Measurements from ENCODE around the gene MBD5. TPM values are rescaled to one million over a fixed set of nuclear protein-coding genes. Genes with fewer than 3 reads are reported as not detected.

MBD5 gene
- total RNA-seq, 2 donors from 2014 or later: 38.2 to 44.7 TPM

DNA sequence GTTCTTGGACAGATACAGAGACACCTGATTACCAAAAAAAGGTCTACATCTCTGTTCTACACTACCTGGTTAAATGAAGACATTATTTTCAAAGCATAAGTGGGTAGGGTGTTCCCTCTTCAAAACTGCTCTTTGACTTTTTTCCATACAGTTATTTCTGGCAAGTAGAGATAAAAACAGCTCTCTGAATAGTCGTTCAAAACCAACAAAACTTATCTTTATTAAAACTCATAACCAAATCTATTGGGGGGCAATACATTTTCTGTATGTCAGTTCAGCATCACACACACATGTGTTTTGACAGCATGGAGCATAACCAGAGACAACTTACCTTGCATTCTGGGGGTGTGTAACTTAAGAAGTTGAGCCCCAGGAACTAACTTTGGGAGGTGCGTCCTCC, 474.7 kb downstream of the MBD5 start:
- WGBS: 78% methylated on average over 2 of the region's 2 CpGs

DNA sequence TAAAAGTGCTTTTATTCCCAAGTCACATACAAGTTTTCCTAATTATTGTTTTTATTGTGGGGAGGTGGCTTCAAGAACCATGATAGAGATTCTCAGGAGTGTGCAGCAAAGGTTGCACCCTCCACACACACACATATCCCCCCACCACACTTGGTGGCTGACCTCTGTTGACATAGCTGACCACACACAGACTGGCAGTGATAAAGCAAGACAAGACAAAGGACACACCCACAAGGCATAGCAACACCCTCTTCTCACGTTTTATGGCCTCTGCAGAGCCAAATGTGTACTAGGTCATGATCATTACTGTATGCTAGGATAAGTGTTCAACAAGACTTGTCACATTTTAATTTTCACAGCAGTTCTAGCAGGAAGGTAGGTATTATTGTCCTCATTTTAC, 480.7 kb downstream of the MBD5 start:
- WGBS: 32% methylated on average over 1 of the region's 1 CpG
- Histone ChIP-seq H3K36me3 (no peaks in the 10 kb centered on the region), H3K27me3 (replicated peaks; ENCODE audit: insufficient read depth) (no peaks in the 10 kb centered on the region), H3K4me3 (no peak overlapping the region), H3K27ac (no peak overlapping the region), H3K4me1 (replicated peaks) (no peaks in the 10 kb centered on the region), H3K9me3 (no peaks in the 10 kb centered on the region)
- TF ChIP-seq, protein P1, sequence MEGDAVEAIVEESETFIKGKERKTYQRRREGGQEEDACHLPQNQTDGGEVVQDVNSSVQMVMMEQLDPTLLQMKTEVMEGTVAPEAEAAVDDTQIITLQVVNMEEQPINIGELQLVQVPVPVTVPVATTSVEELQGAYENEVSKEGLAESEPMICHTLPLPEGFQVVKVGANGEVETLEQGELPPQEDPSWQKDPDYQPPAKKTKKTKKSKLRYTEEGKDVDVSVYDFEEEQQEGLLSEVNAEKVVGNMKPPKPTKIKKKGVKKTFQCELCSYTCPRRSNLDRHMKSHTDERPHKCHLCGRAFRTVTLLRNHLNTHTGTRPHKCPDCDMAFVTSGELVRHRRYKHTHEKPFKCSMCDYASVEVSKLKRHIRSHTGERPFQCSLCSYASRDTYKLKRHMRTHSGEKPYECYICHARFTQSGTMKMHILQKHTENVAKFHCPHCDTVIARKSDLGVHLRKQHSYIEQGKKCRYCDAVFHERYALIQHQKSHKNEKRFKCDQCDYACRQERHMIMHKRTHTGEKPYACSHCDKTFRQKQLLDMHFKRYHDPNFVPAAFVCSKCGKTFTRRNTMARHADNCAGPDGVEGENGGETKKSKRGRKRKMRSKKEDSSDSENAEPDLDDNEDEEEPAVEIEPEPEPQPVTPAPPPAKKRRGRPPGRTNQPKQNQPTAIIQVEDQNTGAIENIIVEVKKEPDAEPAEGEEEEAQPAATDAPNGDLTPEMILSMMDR (IDR thresholded peaks at IDR 0.05): no peak
- TF ChIP-seq POLR2A (IDR thresholded peaks at IDR 0.05) (no peak), POLR2AphosphoS5 (IDR thresholded peaks at IDR 0.05) (no peak)
- DNase-seq (ENCODE audit: low spot score): no peak
- intact Hi-C loops (cut with DNase I): loop anchor here (10.0 kb wide), 1 partner anchor 287 kb away; no protein-coding TSS in a partner anchor

More for the DNA sequence above, 474.7 kb downstream of the MBD5 start:
- Histone ChIP-seq H3K27me3 (replicated peaks; ENCODE audit: insufficient read depth) (no peaks in the 10 kb centered on the region), H3K4me1 (replicated peaks) (no peaks in the 10 kb centered on the region), H3K36me3 (no peaks in the 10 kb centered on the region), H3K27ac (no peak overlapping the region), H3K9me3 (no peaks in the 10 kb centered on the region), H3K4me3 (no peak overlapping the region)
- intact Hi-C loops (cut with DNase I): no loop called here
- TF ChIP-seq POLR2A (IDR thresholded peaks at IDR 0.05) (no peak), POLR2AphosphoS5 (IDR thresholded peaks at IDR 0.05) (no peak)
- TF ChIP-seq, protein P1 (IDR thresholded peaks at IDR 0.05): no peak
- no peak for DNase-seq (ENCODE audit: low spot score)

- no peaks in the 10 kb centered on the region for H3K36me3 ChIP-seq
- DNase-seq (ENCODE audit: low spot score): no peak
- no peaks in the 10 kb centered on the region for H3K27me3 ChIP-seq (replicated peaks; ENCODE audit: insufficient read depth)
- TF ChIP-seq, protein P1 (IDR thresholded peaks at IDR 0.05): no peak
- TF ChIP-seq POLR2A (IDR thresholded peaks at IDR 0.05) (no peak), POLR2AphosphoS5 (IDR thresholded peaks at IDR 0.05) (no peak)
- H3K27ac ChIP-seq: no peak overlapping the region
- 98% methylated on average over 2 of the region's 2 CpGs for WGBS
- no peak overlapping the region for H3K4me3 ChIP-seq
- intact Hi-C loops (cut with DNase I): loop anchor here (10.0 kb wide), 1 partner anchor 289 kb away; no protein-coding TSS in a partner anchor
- no peaks in the 10 kb centered on the region for H3K9me3 ChIP-seq
- H3K4me1 ChIP-seq (replicated peaks): no peaks in the 10 kb centered on the region
Observed at GRCh38 chr2:148503516-148503915, 482.6 kb downstream of the MBD5 start.

DNA sequence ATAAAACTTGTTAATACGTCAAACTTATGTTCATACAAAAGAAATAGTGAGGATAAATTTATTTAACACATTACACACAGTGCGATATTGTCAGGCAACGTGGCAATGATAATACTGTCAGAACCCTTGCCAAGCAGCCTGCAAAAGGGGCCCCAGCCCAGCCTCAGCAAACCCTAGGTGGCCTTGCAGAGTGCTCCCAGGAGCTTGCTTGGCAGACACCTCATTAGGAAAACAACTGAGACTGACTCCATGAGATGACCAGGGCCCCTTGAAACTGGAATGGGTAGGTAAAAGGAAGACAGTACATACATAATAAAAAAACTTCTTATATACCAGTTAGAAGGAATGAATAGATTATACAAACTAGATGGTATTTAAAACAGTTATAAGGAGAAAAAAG, 487.1 kb downstream of the MBD5 start:
- 58% methylated on average over 3 of the region's 3 CpGs for WGBS
- no peaks in the 10 kb centered on the region for H3K36me3 ChIP-seq
- no peak overlapping the region for H3K27ac ChIP-seq
- DNase-seq (ENCODE audit: low spot score): no peak
- H3K9me3 ChIP-seq: no peaks in the 10 kb centered on the region
- no peaks in the 10 kb centered on the region for H3K27me3 ChIP-seq (replicated peaks; ENCODE audit: insufficient read depth)
- H3K4me3 ChIP-seq: no peak overlapping the region
- TF ChIP-seq POLR2AphosphoS5 (IDR thresholded peaks at IDR 0.05): no peak
- TF ChIP-seq POLR2A (IDR thresholded peaks at IDR 0.05): no peak
- H3K4me1 ChIP-seq (replicated peaks): no peaks in the 10 kb centered on the region
- intact Hi-C loops (cut with DNase I): loop anchor here (10.0 kb wide), 1 partner anchor 293 kb away; no protein-coding TSS in a partner anchor

- 69% methylated on average over 3 of the region's 3 CpGs for WGBS
- Histone ChIP-seq H3K27ac (no peak overlapping the region), H3K4me1 (replicated peaks) (no peaks in the 10 kb centered on the region), H3K27me3 (replicated peaks; ENCODE audit: insufficient read depth) (no peaks in the 10 kb centered on the region), H3K9me3 (no peaks in the 10 kb centered on the region), H3K4me3 (no peak overlapping the region), H3K36me3 (no peaks in the 10 kb centered on the region)
- no peak for DNase-seq (ENCODE audit: low spot score)
- no peak for TF ChIP-seq POLR2A (IDR thresholded peaks at IDR 0.05)
- TF ChIP-seq, protein P1 (IDR thresholded peaks at IDR 0.05): no peak
- no peak for TF ChIP-seq POLR2AphosphoS5 (IDR thresholded peaks at IDR 0.05)
- intact Hi-C loops (cut with DNase I): loop anchor here (10.0 kb wide), 1 partner anchor 294 kb away; no protein-coding TSS in a partner anchor
Observed at GRCh38 chr2:148508878-148509287, 488.0 kb downstream of the MBD5 start.

Measured in prostate gland (tissue), 2 donors.